ENCODE data around the gene XAGE2. TPM values are rescaled to one million over a fixed set of nuclear protein-coding genes. Genes with fewer than 3 reads are reported as not detected.

XAGE2 gene
- total RNA-seq, 2 donors from 2014 or later: not detected

GRCh38 chrX:52359614-52360232, 9.1 kb upstream of the XAGE2 start:
- DNase-seq: no peak
- H3K9ac ChIP-seq (ENCODE audit: low read depth in 2 of 2, low read length in 2 of 2): no peak overlapping the region

GRCh38 chrX:52361941-52362340, 6.9 kb upstream of the XAGE2 start:
- Histone ChIP-seq H3K36me3 (no peaks in the 10 kb centered on the region), H3K9ac (ENCODE audit: low read depth in 2 of 2, low read length in 2 of 2) (no peak overlapping the region), H3K27ac (no peak overlapping the region), H3K27me3 (peaks cover 7% of the 10 kb centered on the region), H3K9me3 (no peaks in the 10 kb centered on the region), H3K4me3 (no peak overlapping the region), H3K4me1 (no peaks in the 10 kb centered on the region)
- no peak for TF ChIP-seq CTCF (IDR thresholded peaks at IDR 0.05)
- intact Hi-C loops (cut with DNase I): no loop called here
- no peak for DNase-seq

More at GRCh38 chrX:52359614-52360232, 9.1 kb upstream of the XAGE2 start:
- Histone ChIP-seq H3K4me1 (no peaks in the 10 kb centered on the region), H3K27ac (no peak overlapping the region), H3K27me3 (peaks cover 7% of the 10 kb centered on the region), H3K4me3 (no peak overlapping the region), H3K36me3 (no peaks in the 10 kb centered on the region), H3K9me3 (no peaks in the 10 kb centered on the region)
- TF ChIP-seq CTCF (IDR thresholded peaks at IDR 0.05): no peak
- intact Hi-C loops (cut with DNase I): no loop called here

- H3K36me3 ChIP-seq: no peaks in the 10 kb centered on the region
- intact Hi-C loops (cut with DNase I): no loop called here
- no peak for TF ChIP-seq CTCF (IDR thresholded peaks at IDR 0.05)
- no peak overlapping the region for H3K4me3 ChIP-seq
- no peak overlapping the region for H3K9ac ChIP-seq (ENCODE audit: low read depth in 2 of 2, low read length in 2 of 2)
- H3K4me1 ChIP-seq: no peaks in the 10 kb centered on the region
- H3K27ac ChIP-seq: no peak overlapping the region
- peak; percentile 50 for DNase-seq
- peaks cover 7% of the 10 kb centered on the region for H3K27me3 ChIP-seq
- H3K9me3 ChIP-seq: no peaks in the 10 kb centered on the region
Observed at GRCh38 chrX:52363247-52363883, 5.5 kb upstream of the XAGE2 start.

- H3K27ac ChIP-seq: no peak overlapping the region
- peaks cover 16% of the 10 kb centered on the region for H3K27me3 ChIP-seq
- no peak for TF ChIP-seq CTCF (IDR thresholded peaks at IDR 0.05)
- no peak overlapping the region for H3K9ac ChIP-seq (ENCODE audit: low read depth in 2 of 2, low read length in 2 of 2)
- H3K36me3 ChIP-seq: no peaks in the 10 kb centered on the region
- no peak overlapping the region for H3K4me3 ChIP-seq
- DNase-seq: no peak
- intact Hi-C loops (cut with DNase I): no loop called here
- no peaks in the 10 kb centered on the region for H3K4me1 ChIP-seq
- H3K9me3 ChIP-seq: no peaks in the 10 kb centered on the region
Observed at GRCh38 chrX:52378870-52379269, 10.0 kb downstream of the XAGE2 start.

- H3K4me1 ChIP-seq: no peaks in the 10 kb centered on the region
- H3K27me3 ChIP-seq: peaks cover 13% of the 10 kb centered on the region
- no peak overlapping the region for H3K9ac ChIP-seq (ENCODE audit: low read depth in 2 of 2, low read length in 2 of 2)
- no peaks in the 10 kb centered on the region for H3K9me3 ChIP-seq
- H3K27ac ChIP-seq: no peak overlapping the region
- no peaks in the 10 kb centered on the region for H3K36me3 ChIP-seq
- no peak for TF ChIP-seq CTCF (IDR thresholded peaks at IDR 0.05)
- intact Hi-C loops (cut with DNase I): no loop called here
- no peak for DNase-seq
- no peak overlapping the region for H3K4me3 ChIP-seq
Observed at GRCh38 chrX:52380993-52381392, 12.2 kb downstream of the XAGE2 start.

All from colonic mucosa (tissue), 4 donors.